Lung (tissue), 12 donors: ENCODE results near the gene TECTA. TPM values are rescaled to one million over a fixed set of nuclear protein-coding genes. Genes with fewer than 3 reads are reported as not detected.
A peak's percentile ranks its signal among the peaks of the same experiment; 100 is the strongest.
"Not testable (repeated sequence)": the region's sequence is repeated elsewhere in the genome, so short reads cannot be mapped to it uniquely, and the experiment has no call there.

Experiments used
- ATAC-seq: fragments of 200-7000 bp; cut with Tn5 transposase; one replicate; pipeline ENCODE4 v1.9.1; 2020; ENCODE audit warnings: moderate number of reproducible peaks; ENCODE audit not compliant: insufficient read depth, low FRiP score
- DNase-seq, 3 donors: peaks; one replicate each; pipeline ENCODE4 v3.0.0-alpha.2; 2013 to 2017
- H3K27ac ChIP-seq, 2 donors: one replicate each; pipeline ENCODE4 v1.5.1; 2013; ENCODE audit warnings: mild to moderate bottlenecking in 2 of 2, moderate library complexity in 2 of 2, control low read depth in 1 of 2, inconsistent platforms in 1 of 2, low read depth in 1 of 2, low read length in 1 of 2
- H3K27me3 ChIP-seq, 3 donors: one replicate each; pipeline ENCODE4 v1.5.1; 2013; ENCODE audit warnings: low read length in 2 of 3; ENCODE audit not compliant: control insufficient read depth in 3 of 3, insufficient read depth in 3 of 3
- H3K36me3 ChIP-seq, 4 donors: one replicate each; pipeline ENCODE4 v1.5.1; 2013; ENCODE audit warnings: low read length in 4 of 4, mild to moderate bottlenecking in 1 of 4, moderate library complexity in 1 of 4; ENCODE audit not compliant: control insufficient read depth in 4 of 4, insufficient read depth in 4 of 4
- H3K4me1 ChIP-seq, 5 donors: one replicate each; pipeline ENCODE4 v1.5.1; 2013; ENCODE audit warnings: low read length in 5 of 5, mild to moderate bottlenecking in 2 of 5, moderate library complexity in 1 of 5; ENCODE audit not compliant: control insufficient read depth in 5 of 5, insufficient read depth in 5 of 5
- H3K4me3 ChIP-seq: one replicate; pipeline ENCODE4 v1.5.1; 2013; ENCODE audit warnings: mild to moderate bottlenecking, control low read depth, moderate library complexity
- H3K9ac ChIP-seq, 2 donors: one replicate each; pipeline ENCODE4 v1.5.1; 2013; ENCODE audit warnings: low read length in 2 of 2, control low read depth in 1 of 2; ENCODE audit not compliant: insufficient read depth in 1 of 2
- H3K9me3 ChIP-seq, 4 donors: one replicate each; pipeline ENCODE4 v1.5.1; 2013; ENCODE audit warnings: low read length in 3 of 4, mild to moderate bottlenecking in 1 of 4, moderate library complexity in 1 of 4; ENCODE audit not compliant: control insufficient read depth in 4 of 4, insufficient read depth in 3 of 4
- WGBS, 2 donors: extraction: QIAGEN DNeasy Blood & Tissue Kit; methylation state at CpG; one replicate each; pipeline ENCODE4 v1.1.7; 2013; 5-methylcytosine and 5-hydroxymethylcytosine counted together
- polyA plus RNA-seq, 2 donors: library from polyadenylated mRNA; stranded (reverse); fragments of 200-250 nt; gene quantifications; one replicate each; pipeline ENCODE4 v1.2.1, GENCODE V29; 2013
- total RNA-seq, 2 donors: library from RNA; depleted of rRNA in 1 of 2; stranded (reverse); fragments of >200 nt in 1 of 2; gene quantifications; one replicate each; pipeline ENCODE4 v1.2.1, GENCODE V29; 2014 to 2021
- TF ChIP-seq, protein P1 (sequence below): IDR thresholded peaks from 2 replicates; pipeline ENCODE4 v1.5.1; 2012; ENCODE audit warnings: mild to moderate bottlenecking; ENCODE audit errors: control extremely low read depth, extremely low read depth
- donor health status: control.
- donor health status: control.
- donor health status: Bipolar disorder and iron deficiency.
- donor health status: healthy.
- donor health status: DM: yes; HTN: yes; CAD: no.

The TECTA gene
- total and polyA plus RNA-seq, 4 donors: 0.35 to 2.5 (median 0.82) TPM

DNA sequence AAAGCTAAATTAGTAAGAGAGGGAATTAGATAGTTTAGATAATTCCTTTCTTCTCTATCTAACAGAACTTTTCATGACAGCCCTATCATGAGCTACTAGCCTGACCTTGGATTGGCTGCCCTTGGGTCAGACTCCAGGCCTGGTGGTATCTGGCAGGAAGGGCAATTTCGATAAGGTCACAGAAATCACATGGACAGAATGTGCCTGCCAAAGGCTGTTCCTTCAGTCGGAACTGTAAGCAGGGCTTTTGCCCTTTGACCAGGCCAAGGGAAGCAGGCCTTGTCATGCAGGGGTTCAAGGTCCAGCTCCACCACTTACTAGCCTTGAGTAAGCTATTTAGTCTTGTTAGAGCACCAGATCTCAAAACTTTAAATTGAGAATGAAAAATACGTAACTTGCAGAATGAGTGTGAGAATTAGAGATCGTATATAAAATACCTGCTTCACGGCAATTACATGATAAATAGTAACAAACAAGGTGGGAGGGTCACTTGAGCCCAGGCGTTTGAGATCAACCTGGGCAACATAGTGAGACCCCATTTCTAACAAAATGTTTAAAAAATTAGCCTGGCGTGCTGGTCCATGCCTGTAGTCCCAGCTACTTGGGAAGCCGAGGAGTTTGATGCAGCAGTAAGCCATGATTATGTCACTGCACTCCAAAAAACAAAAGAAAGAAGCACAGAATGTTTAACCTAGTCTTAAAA, 130.7 kb downstream of the TECTA start:
- Histone ChIP-seq H3K9ac (no peak overlapping the region), H3K9me3 (no peaks in the 10 kb centered on the region), H3K36me3 (no peaks in the 10 kb centered on the region), H3K27ac (no peak overlapping the region), H3K4me1 (peaks cover 0 to 2% (median 0%) of the 10 kb centered on the region in 5 donors), H3K27me3 (no peaks in the 10 kb centered on the region), H3K4me3 (no peak overlapping the region)
- TF ChIP-seq, protein P1, sequence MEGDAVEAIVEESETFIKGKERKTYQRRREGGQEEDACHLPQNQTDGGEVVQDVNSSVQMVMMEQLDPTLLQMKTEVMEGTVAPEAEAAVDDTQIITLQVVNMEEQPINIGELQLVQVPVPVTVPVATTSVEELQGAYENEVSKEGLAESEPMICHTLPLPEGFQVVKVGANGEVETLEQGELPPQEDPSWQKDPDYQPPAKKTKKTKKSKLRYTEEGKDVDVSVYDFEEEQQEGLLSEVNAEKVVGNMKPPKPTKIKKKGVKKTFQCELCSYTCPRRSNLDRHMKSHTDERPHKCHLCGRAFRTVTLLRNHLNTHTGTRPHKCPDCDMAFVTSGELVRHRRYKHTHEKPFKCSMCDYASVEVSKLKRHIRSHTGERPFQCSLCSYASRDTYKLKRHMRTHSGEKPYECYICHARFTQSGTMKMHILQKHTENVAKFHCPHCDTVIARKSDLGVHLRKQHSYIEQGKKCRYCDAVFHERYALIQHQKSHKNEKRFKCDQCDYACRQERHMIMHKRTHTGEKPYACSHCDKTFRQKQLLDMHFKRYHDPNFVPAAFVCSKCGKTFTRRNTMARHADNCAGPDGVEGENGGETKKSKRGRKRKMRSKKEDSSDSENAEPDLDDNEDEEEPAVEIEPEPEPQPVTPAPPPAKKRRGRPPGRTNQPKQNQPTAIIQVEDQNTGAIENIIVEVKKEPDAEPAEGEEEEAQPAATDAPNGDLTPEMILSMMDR: no peak
- WGBS, 2 donors: 92 to 95% methylated on average over 8 of the region's 8 CpGs
- DNase-seq (no peak), ATAC-seq (no peak)

DNA sequence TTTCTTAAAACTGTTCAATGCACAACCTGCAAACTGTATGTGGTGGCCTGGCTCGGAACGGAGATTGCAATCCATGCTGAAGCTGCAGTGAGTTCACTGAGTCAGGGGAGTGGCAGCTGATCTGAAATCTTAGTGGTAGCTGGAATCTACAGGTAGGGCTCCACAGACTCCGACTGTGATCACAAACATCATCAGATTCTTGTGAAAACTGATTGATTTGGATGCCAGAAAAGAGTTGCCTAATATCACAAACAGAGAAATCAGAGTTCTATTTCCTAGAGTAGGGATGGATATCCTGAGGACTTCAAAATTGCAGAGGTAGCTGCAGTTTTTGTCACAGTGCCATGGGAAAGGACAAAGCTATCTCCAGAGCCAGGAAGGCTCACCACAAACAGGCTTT, 134.0 kb downstream of the TECTA start:
- no peaks in the 10 kb centered on the region for H3K36me3 ChIP-seq
- H3K4me3 ChIP-seq: no peak overlapping the region
- 91% methylated on average over 3 of the region's 3 CpGs for WGBS, 2 donors
- H3K4me1 ChIP-seq: peaks cover 0 to 2% (median 0%) of the 10 kb centered on the region in 5 donors
- no peak for DNase-seq
- no peak overlapping the region for H3K9ac ChIP-seq
- no peak for ATAC-seq
- H3K27ac ChIP-seq: no peak overlapping the region
- no peaks in the 10 kb centered on the region for H3K27me3 ChIP-seq
- TF ChIP-seq, protein P1: no peak
- H3K9me3 ChIP-seq: no peaks in the 10 kb centered on the region

DNA sequence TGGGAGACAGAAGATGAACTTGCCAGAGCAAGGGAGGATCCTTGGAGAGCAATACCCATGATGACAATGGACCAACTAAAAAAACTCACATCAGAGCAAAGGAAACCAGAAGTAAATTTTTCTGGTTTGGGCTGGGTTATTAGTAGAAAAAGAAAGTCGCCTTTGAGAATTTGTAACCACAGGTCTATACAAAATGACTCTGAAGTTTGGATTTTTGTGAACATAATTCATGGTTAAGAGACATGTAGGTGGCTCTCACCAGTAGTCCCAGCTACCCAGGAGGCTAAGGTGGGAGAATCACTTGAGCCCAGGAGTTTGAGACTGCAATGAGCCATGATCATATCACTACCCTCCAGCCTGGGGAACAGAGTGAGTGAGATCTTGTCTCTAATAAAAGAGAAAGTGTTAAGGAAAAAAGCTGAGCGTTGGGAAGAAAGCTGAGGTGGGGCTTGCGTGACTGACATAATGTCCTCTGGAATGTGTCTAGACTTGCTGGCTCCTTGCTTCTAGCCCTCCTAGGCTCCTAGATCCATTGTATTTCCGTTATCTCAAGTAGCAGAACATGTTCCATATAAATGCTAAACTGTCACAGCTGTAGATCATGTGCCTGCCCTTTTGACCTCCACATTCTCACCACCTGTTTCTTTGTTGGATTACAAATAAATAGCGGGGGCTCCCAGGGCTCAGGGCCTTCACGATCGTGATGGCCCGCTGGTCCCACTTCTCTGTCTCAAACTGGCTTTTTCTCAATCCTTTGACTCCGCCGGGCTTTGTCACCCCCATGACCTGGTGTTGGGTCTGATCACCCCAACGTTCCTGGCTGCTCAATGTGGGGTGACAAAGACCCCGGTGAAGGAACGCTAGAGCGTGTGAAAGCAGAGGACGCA, 135.3 kb downstream of the TECTA start:
- Histone ChIP-seq H3K27ac (no peak overlapping the region), H3K9ac (no peak overlapping the region), H3K36me3 (no peaks in the 10 kb centered on the region), H3K9me3 (no peaks in the 10 kb centered on the region), H3K27me3 (peaks cover 0 to under 1% (median 0%) of the 10 kb centered on the region in 3 donors), H3K4me1 (peaks cover 0 to 13% (median 1%) of the 10 kb centered on the region in 5 donors), H3K4me3 (no peak overlapping the region)
- DNase-seq (peak in 1 of 3 donors; percentile 16), ATAC-seq (no peak)
- 60 to 73% methylated on average over 15 of the region's 15 CpGs for WGBS, 2 donors
- TF ChIP-seq, protein P1: no peak

DNA sequence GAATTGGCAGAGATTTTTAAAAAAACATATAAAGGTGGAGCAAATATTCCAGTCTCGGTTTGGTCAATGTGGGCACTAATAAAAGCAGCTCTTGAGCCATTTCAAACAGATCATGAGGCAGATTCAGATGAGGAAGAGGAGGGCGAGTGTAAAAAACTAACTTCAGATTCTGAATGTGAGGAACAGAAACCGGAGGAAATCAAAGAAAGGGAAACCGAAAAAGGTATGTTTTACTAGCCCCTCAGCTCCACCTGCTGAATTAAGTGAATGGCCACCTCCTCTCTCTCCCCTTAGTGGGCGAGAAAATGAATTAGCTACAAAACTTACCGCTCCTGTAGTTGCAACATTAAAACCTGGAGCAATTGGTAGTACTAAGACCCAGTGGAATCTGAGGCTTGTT, 136.2 kb downstream of the TECTA start:
- not testable (repeated sequence) for H3K9me3 ChIP-seq, H3K9ac ChIP-seq, DNase-seq, ATAC-seq, H3K27ac ChIP-seq, H3K4me3 ChIP-seq, H3K36me3 ChIP-seq, H3K27me3 ChIP-seq
- peaks cover 0 to 22% (median 2%) of the 10 kb centered on the region in 5 donors for H3K4me1 ChIP-seq
- 74 to 84% methylated on average over 6 of the region's 6 CpGs for WGBS, 2 donors
